Measurements from ENCODE around the gene UTP4. TPM values are rescaled to one million over a fixed set of nuclear protein-coding genes. Genes with fewer than 3 reads are reported as not detected.

The UTP4 gene
- total and polyA plus RNA-seq, 2 donors (not counting 3 experiments of a cell fraction or from before 2014, with no cell fraction given) = 56.1 to 59.5 TPM

GRCh38 chr16:69115837-69116236 is 16.6 kb upstream of the UTP4 start:
- no peaks in the 10 kb centered on the region for H3K79me2 ChIP-seq (ENCODE audit: control insufficient read depth, insufficient read depth, low read length)
- no peak for FAIRE-seq
- H2AFZ ChIP-seq (ENCODE audit: low read depth, low read length) = no peak overlapping the region
- DNase-seq (ENCODE audit: low read depth, low spot score) = no peak
- H3K4me2 ChIP-seq (ENCODE audit: insufficient read depth, low read length) = no peak overlapping the region
- H3K27ac ChIP-seq (ENCODE audit: insufficient read depth, low read depth, low read length) = no peak overlapping the region
- no peak overlapping the region for H3K4me3 ChIP-seq (replicated peaks in 1 of 3; ENCODE audit: insufficient read depth in 1 of 3, low read depth in 1 of 3, low read length in 3 of 3)
- no peak overlapping the region for H3K9ac ChIP-seq (replicated peaks; ENCODE audit: extremely low read depth, insufficient read depth, low read length)
- peaks cover 17% of the 10 kb centered on the region for H3K4me1 ChIP-seq (ENCODE audit: control insufficient read depth, extremely low read depth, insufficient read depth, low read length)
- ChIA-PET CTCF (interaction anchor here (1.0 to 2.1 kb wide), 3 partner anchors 10 to 214 kb away, joined by 3 to 5 read pairs (median 3); partner anchors contain the start of gene HAS3), POLR2A (no interaction called here)
- intact Hi-C loops (cut with micrococcal nuclease) = no loop called here
- H3K9me3 ChIP-seq (replicated peaks; ENCODE audit: control insufficient read depth, insufficient read depth, low read length) = no peaks in the 10 kb centered on the region
- H3K36me3 ChIP-seq (ENCODE audit: control insufficient read depth in 2 of 2, extremely low read depth in 1 of 2, insufficient read depth in 2 of 2, low read length in 2 of 2) = peaks cover 2 to 23% of the 10 kb centered on the region in 2 experiments
- dilution Hi-C loops (cut with MboI; ENCODE audit: extremely low pct_ligation_motif_present, low sequenced_read_pairs) = no loop called here
- H3K27me3 ChIP-seq (ENCODE audit: control insufficient read depth in 2 of 2, insufficient read depth in 2 of 2, low read length in 2 of 2) = no peaks in the 10 kb centered on the region
- H3K9me1 ChIP-seq (replicated peaks; ENCODE audit: control insufficient read depth, extremely low read depth, insufficient read depth, low read length) = no peaks in the 10 kb centered on the region
- peaks cover 3% of the 10 kb centered on the region for H4K20me1 ChIP-seq (replicated peaks; ENCODE audit: control insufficient read depth, extremely low read depth, insufficient read depth, low read length)
- BruUV-seq (replicated peaks) = no TSS peak
- no peak for TF ChIP-seq POLR2A (IDR thresholded peaks at IDR 0.05; ENCODE audit: low read depth, low read length)
- TF ChIP-seq MYC (IDR thresholded peaks at IDR 0.05; ENCODE audit: low read depth, low read length) = no peak

DNA sequence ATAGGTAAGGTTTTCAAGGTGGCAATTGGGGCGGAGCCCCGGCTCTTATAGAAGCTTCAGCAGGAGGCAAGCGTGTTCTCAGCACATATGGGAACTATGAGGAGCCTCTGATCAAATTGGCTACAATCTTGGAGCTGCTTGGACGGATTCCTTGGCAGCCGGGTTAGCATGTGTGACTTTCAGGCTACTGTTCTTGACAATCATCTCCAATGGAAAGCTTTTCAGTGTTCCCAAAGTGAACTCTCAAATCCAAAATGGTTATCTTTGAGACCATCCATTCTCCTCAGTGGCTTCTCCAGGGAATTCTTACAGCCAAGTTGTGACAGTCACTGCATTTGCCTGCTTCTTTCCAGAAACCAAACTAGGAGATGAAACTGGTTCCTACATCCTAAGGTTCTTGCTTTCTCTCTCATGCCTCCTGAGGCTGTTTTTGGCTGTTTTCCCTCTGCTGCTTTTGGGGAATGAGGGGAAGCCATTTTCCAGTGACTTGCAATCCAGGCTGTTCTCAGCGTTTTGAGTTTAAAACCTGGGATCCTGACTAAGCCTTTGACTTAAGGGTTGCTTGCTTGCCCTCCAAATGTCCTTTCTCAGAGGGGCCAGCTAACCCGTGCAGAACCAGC is 16.1 kb upstream of the UTP4 start:
- no peak for DNase-seq (ENCODE audit: low read depth, low spot score)
- Histone ChIP-seq H2AFZ (ENCODE audit: low read depth, low read length) (no peak overlapping the region), H3K4me1 (ENCODE audit: control insufficient read depth, extremely low read depth, insufficient read depth, low read length) (peaks cover 17% of the 10 kb centered on the region), H3K27me3 (ENCODE audit: control insufficient read depth in 2 of 2, insufficient read depth in 2 of 2, low read length in 2 of 2) (no peaks in the 10 kb centered on the region), H3K27ac (ENCODE audit: insufficient read depth, low read depth, low read length) (no peak overlapping the region), H3K4me2 (ENCODE audit: insufficient read depth, low read length) (no peak overlapping the region), H3K36me3 (ENCODE audit: control insufficient read depth in 2 of 2, extremely low read depth in 1 of 2, insufficient read depth in 2 of 2, low read length in 2 of 2) (peaks cover 2 to 26% of the 10 kb centered on the region in 2 experiments), H3K4me3 (replicated peaks in 1 of 3; ENCODE audit: insufficient read depth in 1 of 3, low read depth in 1 of 3, low read length in 3 of 3) (no peak overlapping the region), H3K9me1 (replicated peaks; ENCODE audit: control insufficient read depth, extremely low read depth, insufficient read depth, low read length) (no peaks in the 10 kb centered on the region), H3K9ac (replicated peaks; ENCODE audit: extremely low read depth, insufficient read depth, low read length) (no peak overlapping the region), H3K9me3 (replicated peaks; ENCODE audit: control insufficient read depth, insufficient read depth, low read length) (no peaks in the 10 kb centered on the region), H4K20me1 (replicated peaks; ENCODE audit: control insufficient read depth, extremely low read depth, insufficient read depth, low read length) (peaks cover 3% of the 10 kb centered on the region), H3K79me2 (ENCODE audit: control insufficient read depth, insufficient read depth, low read length) (no peaks in the 10 kb centered on the region)
- ChIA-PET POLR2A (no interaction called here), CTCF (interaction anchor here (1.0 to 2.3 kb wide), 5 partner anchors 8 to 269 kb away, joined by 3 to 11 read pairs (median 3); partner anchors contain the start of gene HAS3)
- no peak for TF ChIP-seq JUN (IDR thresholded peaks at IDR 0.05; ENCODE audit: borderline replicate concordance, insufficient read depth, insufficient read length, low read depth)
- TF ChIP-seq GATA2 (IDR thresholded peaks at IDR 0.05; ENCODE audit: insufficient read depth, insufficient read length, low read depth, low read length) = no peak
- TF ChIP-seq MYC (IDR thresholded peaks at IDR 0.05; ENCODE audit: low read depth, low read length) = no peak
- TF ChIP-seq, protein P1, sequence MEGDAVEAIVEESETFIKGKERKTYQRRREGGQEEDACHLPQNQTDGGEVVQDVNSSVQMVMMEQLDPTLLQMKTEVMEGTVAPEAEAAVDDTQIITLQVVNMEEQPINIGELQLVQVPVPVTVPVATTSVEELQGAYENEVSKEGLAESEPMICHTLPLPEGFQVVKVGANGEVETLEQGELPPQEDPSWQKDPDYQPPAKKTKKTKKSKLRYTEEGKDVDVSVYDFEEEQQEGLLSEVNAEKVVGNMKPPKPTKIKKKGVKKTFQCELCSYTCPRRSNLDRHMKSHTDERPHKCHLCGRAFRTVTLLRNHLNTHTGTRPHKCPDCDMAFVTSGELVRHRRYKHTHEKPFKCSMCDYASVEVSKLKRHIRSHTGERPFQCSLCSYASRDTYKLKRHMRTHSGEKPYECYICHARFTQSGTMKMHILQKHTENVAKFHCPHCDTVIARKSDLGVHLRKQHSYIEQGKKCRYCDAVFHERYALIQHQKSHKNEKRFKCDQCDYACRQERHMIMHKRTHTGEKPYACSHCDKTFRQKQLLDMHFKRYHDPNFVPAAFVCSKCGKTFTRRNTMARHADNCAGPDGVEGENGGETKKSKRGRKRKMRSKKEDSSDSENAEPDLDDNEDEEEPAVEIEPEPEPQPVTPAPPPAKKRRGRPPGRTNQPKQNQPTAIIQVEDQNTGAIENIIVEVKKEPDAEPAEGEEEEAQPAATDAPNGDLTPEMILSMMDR (IDR thresholded peaks at IDR 0.05; ENCODE audit: extremely low read depth in 1 of 2, insufficient read depth in 1 of 2, low read depth in 1 of 2, low read length in 2 of 2) = no peak
- no peak for TF ChIP-seq FOS (IDR thresholded peaks at IDR 0.05; ENCODE audit: borderline replicate concordance, insufficient read depth, low read length)
- no peak for FAIRE-seq
- dilution Hi-C loops (cut with MboI; ENCODE audit: extremely low pct_ligation_motif_present, low sequenced_read_pairs) (no loop called here), intact Hi-C loops (cut with micrococcal nuclease) (no loop called here)
- no TSS peak for BruUV-seq (replicated peaks)

All from endothelial cell of umbilical vein (primary cell).